Measurements from ENCODE around the gene SLC2A3. TPM values are rescaled to one million over a fixed set of nuclear protein-coding genes. Genes with fewer than 3 reads are reported as not detected.
"Not testable (repeated sequence)": the region's sequence is repeated elsewhere in the genome, so short reads cannot be mapped to it uniquely, and the experiment has no call there.

The SLC2A3 gene
- total RNA-seq, 1 donor from 2014 or later, result 12.3 TPM

DNA sequence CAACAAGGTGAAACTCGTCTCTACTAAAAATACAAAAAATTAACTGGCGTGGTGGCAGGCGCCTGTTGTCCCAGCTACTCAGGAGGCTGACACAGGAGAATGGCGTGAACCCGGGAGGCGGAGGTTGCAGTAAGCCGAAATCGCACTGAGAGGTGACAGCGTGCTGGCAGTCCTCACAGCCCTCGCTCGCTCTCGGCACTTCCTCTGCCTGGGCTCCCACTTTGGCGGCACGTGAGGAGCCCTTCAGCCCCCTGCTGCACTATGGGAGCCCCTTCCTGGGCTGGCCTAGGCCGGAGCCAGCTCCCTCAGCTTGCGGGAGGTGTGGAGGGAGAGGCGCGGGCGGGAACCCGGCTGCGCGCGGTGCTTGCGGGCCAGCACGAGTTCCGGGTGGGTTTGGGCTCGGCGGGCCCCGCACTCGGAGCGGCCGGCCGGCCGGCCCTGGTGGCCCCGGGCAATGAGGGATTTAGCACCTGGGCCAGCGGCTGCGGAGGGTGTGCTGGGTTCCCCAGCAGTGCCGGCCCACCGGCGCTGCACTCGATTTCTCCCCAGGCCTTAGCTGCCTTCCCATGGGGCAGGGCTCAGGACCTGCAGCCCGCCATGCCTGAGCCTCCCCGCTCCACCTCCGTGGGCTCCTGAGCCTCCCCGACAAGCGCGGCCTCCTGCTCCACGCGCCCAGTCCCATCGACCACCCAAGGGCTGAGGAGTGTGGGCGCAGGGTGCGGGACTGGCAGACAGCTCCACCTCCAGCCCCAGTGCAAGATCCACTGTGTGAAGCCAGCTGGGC is 54.8 kb downstream of the SLC2A3 start:
- ATAC-seq; DNase-seq; intact Hi-C loops (cut with micrococcal nuclease): not testable (repeated sequence)

DNA sequence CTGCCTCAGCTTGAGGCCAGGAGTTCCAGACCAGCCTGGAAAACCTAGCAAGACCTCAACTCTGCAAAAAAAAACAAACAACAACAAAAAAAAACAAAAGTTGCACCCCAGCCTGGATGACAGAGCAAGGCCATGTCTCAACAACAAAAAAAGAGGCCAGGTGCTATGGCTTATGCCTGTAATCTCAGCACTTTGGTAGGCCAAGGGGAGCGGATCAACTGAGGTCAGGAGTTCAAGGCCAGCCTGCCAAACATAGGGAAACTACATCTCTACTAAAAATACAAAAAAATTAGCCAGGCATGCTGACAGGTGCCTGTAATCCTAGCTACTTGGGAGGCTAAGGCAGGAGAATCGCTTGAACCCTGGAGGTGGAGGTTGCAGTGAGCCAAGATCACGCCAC is 56.7 kb downstream of the SLC2A3 start:
- DNase-seq, result no peak
- intact Hi-C loops (cut with micrococcal nuclease), result no loop called here
- ATAC-seq, result no peak

DNA sequence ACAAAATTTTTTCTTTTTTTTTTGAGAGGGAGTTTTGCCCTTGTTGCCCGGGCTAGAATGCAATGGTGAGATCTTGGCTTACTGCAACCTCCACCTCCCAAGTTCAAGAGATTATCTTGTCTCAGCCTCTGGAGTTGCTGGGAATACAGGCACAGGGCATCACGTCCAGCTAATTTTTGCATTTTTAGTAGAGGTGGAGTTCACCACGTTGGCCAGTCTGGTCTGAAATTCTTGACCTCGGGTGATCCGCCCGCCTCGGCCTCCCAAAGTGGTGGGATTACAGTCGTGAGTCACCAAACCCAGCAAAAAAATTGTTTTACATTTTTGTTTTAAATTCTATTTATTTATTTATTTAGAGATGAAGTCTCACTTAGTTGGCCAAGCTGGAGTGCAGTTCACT is 58.6 kb downstream of the SLC2A3 start:
- ATAC-seq (no peak), DNase-seq (no peak)
- intact Hi-C loops (cut with micrococcal nuclease), result no loop called here

DNA sequence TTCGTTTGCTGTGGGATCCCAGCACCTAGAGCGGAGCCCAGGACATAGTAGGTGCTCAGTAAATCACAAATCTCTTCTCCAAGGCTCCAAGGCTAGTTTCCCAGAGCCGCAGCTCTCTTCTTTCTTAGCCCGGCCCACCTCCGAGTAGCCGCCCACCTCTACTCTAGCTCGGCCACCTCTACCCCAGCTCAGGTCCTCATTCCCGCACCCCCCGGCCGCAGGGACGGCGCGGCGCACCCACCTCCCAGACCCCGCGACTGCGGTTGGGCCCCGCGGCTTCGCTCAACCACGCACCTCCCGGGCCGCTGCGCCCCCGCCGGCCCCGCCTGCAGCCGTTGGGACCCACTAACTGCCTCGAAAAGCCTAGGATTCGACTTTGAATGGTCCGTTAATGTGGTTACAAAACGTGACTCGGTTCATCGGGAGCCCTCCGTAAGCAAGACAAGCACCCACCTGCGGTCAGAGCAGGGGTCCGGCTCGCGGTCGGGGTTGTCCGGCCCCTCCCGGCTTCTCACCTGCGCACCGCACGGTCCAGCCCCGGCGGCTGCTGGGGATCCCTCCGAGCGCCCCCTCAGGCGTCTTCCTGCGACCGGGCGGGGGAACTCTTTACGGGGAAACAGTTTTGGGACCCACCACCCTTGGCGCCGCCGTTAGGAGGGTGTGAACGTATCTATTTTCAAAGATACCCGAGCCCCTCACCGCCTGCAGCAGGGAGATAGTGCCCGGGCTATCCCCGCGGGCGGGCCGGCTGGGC is 63.2 kb downstream of the SLC2A3 start, which contains the start of gene SLC2A14:
Gene SLC2A14, minus strand, starts transcription at position 350 of the 754 bp plus-strand sequence. CDS start 3,035 bp downstream, outside the sequence.
- ATAC-seq (no peak), DNase-seq (no peak)
- intact Hi-C loops (cut with micrococcal nuclease), result no loop called here

DNA sequence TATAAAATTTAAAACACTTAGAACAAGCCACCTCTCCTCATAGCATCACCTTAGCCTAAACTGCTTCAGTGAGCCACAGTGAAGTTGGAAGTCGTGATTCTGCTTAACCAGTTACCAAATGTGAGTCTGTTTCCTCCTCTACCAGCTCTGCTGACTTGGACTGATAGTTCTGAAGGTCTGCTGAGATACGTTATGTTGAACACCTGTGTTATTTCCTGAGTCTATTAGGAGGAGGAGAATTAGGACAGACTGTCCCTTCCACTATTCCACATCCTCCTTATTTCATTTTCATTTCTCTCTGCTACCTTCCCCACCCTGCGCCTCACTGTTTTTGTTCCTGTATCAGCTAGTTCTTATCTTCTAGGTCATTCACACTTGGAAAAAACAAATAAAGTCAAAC is 65.7 kb downstream of the SLC2A3 start:
- intact Hi-C loops (cut with micrococcal nuclease), result no loop called here
- ATAC-seq, result no peak
- no peak for DNase-seq

Other genes with a start within 250 kb of the SLC2A3 start
- not detected for gene GDF3, start 240.4 kb downstream of the SLC2A3 start, total RNA-seq
- gene DPPA3, start 224.8 kb downstream of the SLC2A3 start, total RNA-seq, result not detected
- not detected for gene CLEC4C, start 188.8 kb downstream of the SLC2A3 start, total RNA-seq
- gene NANOGNB, start 171.0 kb downstream of the SLC2A3 start, total RNA-seq, result not detected
- gene NANOG, start 146.8 kb downstream of the SLC2A3 start, total RNA-seq, result not detected
- gene SLC2A14, start 63.3 kb downstream of the SLC2A3 start, total RNA-seq, result not detected
- gene FOXJ2, start 96.5 kb upstream of the SLC2A3 start, total RNA-seq, result 25.9 TPM
- gene C3AR1, start 130.2 kb upstream of the SLC2A3 start, total RNA-seq, result 6.9 TPM
- 18.7 TPM for gene NECAP1, start 146.1 kb upstream of the SLC2A3 start, total RNA-seq
- not detected for gene CLEC4A, start 187.4 kb upstream of the SLC2A3 start, total RNA-seq
- not detected for gene ZNF705A, start 220.8 kb upstream of the SLC2A3 start, total RNA-seq